ENCODE results near the gene BLVRA. TPM values are rescaled to one million over a fixed set of nuclear protein-coding genes. Genes with fewer than 3 reads are reported as not detected.

Gene BLVRA
- total RNA-seq, 1 donor from 2014 or later: 28.9 TPM

GRCh38 chr7:43834463-43835251 is 76.2 kb downstream of the BLVRA start:
- H3K36me3 Mint-ChIP-seq: no peaks in the 10 kb centered on the region
- H3K27me3 Mint-ChIP-seq (ENCODE audit: low read depth): peaks cover 2% of the 10 kb centered on the region
- no peak for DNase-seq (ENCODE audit: low spot score in 2 of 2, unreplicated experiment in 2 of 2)
- TF ChIP-seq CTCF (IDR thresholded peaks at IDR 0.05; ENCODE audit: unreplicated experiment): no peak
- no peak overlapping the region for H3K27ac Mint-ChIP-seq
- no peak overlapping the region for H3K4me3 Mint-ChIP-seq
- peaks cover 9% of the 10 kb centered on the region for H3K9me3 Mint-ChIP-seq
- H3K4me1 Mint-ChIP-seq: no peaks in the 10 kb centered on the region

DNA sequence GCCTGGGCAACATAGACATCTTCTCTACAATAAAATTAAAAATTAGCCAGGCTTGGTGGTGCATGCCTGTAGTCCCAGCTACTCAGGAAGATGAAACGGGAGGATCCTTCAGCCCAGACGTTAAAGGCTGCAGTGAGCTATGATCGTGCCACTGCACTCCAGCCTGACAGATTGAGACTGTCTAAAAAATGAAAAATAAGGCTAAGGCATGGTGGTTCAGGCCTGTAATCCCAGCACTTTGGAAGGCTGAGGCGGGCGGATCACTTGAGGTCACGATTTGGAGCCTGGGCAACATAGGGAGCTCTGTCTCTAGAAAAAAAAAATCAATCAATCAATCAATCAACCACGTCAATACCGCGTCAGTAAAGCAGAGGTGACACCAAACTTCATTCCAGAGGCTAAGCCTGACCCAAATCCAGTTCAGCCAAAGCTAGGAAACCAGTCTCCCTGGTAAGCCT is 79.8 kb downstream of the BLVRA start:
- Mint-ChIP-seq H3K27me3 (ENCODE audit: low read depth) (peaks cover 14% of the 10 kb centered on the region), H3K9me3 (no peaks in the 10 kb centered on the region), H3K36me3 (no peaks in the 10 kb centered on the region), H3K4me1 (no peaks in the 10 kb centered on the region), H3K27ac (no peak overlapping the region), H3K4me3 (peak overlapping the region; percentile 56)
- no peak for DNase-seq (ENCODE audit: low spot score in 2 of 2, unreplicated experiment in 2 of 2)
- no peak for TF ChIP-seq CTCF (IDR thresholded peaks at IDR 0.05; ENCODE audit: unreplicated experiment)

DNA sequence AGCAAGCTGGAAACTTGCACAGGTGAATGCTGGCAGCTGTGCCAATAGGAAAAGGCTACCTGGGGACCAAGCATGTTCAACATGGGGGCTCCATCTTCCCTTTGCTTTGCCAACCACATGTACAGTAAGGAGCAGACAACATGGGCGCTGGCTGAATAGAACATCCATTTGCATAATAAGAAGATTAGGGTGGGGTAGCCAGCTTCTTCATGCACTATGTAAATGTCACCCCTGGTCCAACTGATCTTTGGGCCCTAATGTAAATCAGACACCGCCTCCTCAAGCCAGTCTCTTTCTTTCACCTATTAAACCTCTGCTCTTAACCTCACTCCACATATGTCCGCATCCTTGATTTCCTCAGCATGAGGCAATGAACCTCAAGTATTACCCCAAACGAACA is 84.8 kb downstream of the BLVRA start:
- no peaks in the 10 kb centered on the region for H3K9me3 Mint-ChIP-seq
- H3K4me3 Mint-ChIP-seq: no peak overlapping the region
- H3K36me3 Mint-ChIP-seq: no peaks in the 10 kb centered on the region
- DNase-seq (ENCODE audit: low spot score in 2 of 2, unreplicated experiment in 2 of 2): no peak
- peaks cover 14% of the 10 kb centered on the region for H3K27me3 Mint-ChIP-seq (ENCODE audit: low read depth)
- no peak for TF ChIP-seq CTCF (IDR thresholded peaks at IDR 0.05; ENCODE audit: unreplicated experiment)
- H3K4me1 Mint-ChIP-seq: no peaks in the 10 kb centered on the region
- no peak overlapping the region for H3K27ac Mint-ChIP-seq

GRCh38 chr7:43844257-43844656 is 85.8 kb downstream of the BLVRA start:
- H3K4me3 Mint-ChIP-seq: no peak overlapping the region
- TF ChIP-seq CTCF (IDR thresholded peaks at IDR 0.05; ENCODE audit: unreplicated experiment): no peak
- DNase-seq (ENCODE audit: low spot score in 2 of 2, unreplicated experiment in 2 of 2): no peak
- H3K4me1 Mint-ChIP-seq: no peaks in the 10 kb centered on the region
- no peak overlapping the region for H3K27ac Mint-ChIP-seq
- peaks cover 12% of the 10 kb centered on the region for H3K27me3 Mint-ChIP-seq (ENCODE audit: low read depth)
- no peaks in the 10 kb centered on the region for H3K36me3 Mint-ChIP-seq
- no peaks in the 10 kb centered on the region for H3K9me3 Mint-ChIP-seq

DNA sequence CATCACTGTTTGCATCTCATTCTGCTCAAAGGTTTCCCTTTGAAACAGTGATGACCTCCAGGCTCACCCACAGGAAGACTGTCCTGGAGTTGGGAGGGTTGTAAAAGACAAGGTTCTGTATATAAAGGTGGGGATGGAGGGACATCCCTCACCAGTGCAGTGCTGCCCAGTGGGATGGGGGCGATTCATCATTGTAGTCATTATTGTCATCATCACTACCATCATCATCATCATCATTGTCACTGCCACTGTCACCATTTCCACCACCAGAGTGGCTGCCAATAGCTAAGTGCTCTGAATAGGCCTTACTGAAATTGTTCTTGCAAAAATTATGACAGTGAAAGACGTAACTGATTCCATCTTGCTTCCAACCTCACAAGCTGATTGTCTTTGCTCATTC is 86.2 kb downstream of the BLVRA start:
- no peaks in the 10 kb centered on the region for H3K9me3 Mint-ChIP-seq
- no peak for TF ChIP-seq CTCF (IDR thresholded peaks at IDR 0.05; ENCODE audit: unreplicated experiment)
- peaks cover 12% of the 10 kb centered on the region for H3K27me3 Mint-ChIP-seq (ENCODE audit: low read depth)
- no peak overlapping the region for H3K4me3 Mint-ChIP-seq
- H3K27ac Mint-ChIP-seq: no peak overlapping the region
- no peaks in the 10 kb centered on the region for H3K4me1 Mint-ChIP-seq
- DNase-seq (ENCODE audit: low spot score in 2 of 2, unreplicated experiment in 2 of 2): no peak
- no peaks in the 10 kb centered on the region for H3K36me3 Mint-ChIP-seq
